ENCODE data around the gene CPOX. TPM values are rescaled to one million over a fixed set of nuclear protein-coding genes. Genes with fewer than 3 reads are reported as not detected.

CPOX gene
- total RNA-seq, 1 donor from 2014 or later = 18.6 TPM

DNA sequence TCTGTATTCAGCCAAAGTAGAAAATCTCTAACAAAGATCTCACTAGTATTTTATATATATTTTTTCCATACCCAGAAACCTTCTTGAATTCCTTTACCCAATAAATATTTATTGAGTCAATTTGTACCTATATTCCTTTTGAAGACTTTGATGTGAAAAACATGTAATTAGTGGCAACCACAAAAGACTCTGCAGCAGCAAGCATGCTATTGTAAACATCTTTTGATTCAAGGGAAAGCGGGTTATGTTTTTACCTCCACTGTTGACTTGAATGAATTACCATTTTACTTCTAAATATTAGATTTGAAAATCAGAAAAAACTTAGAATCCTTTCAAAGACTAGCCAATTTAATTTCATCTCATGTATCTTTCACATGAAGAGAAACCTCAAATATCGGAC lies 59.2 kb downstream of the CPOX start:
- no peak for DNase-seq

DNA sequence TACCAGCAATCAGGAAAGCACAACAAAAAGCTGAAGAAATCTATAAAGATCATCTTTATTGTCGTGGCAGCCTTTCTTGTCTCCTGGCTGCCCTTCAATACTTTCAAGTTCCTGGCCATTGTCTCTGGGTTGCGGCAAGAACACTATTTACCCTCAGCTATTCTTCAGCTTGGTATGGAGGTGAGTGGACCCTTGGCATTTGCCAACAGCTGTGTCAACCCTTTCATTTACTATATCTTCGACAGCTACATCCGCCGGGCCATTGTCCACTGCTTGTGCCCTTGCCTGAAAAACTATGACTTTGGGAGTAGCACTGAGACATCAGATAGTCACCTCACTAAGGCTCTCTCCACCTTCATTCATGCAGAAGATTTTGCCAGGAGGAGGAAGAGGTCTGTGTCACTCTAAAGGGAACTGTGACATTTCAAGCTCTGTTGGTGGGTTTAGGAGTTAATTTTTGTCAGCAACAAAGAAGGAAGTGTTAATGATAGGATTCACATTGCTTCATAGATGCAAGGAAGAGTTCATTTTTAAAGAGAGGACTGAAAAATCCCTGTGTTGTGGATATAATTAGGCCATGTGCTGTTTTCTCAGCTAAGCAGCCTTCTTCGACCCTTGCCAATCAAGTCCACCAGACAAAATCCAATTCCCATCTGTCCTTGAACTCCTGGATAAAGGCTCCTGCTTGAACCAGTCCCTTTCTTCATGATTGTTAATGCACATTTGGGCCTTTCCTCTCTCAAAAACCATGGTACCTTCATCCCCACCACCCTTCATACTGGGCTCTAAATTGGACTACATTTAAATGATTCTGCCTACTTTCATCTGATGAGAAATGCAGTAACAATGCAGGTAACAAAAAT lies 60.5 kb downstream of the CPOX start:
- DNase-seq = no peak

DNA sequence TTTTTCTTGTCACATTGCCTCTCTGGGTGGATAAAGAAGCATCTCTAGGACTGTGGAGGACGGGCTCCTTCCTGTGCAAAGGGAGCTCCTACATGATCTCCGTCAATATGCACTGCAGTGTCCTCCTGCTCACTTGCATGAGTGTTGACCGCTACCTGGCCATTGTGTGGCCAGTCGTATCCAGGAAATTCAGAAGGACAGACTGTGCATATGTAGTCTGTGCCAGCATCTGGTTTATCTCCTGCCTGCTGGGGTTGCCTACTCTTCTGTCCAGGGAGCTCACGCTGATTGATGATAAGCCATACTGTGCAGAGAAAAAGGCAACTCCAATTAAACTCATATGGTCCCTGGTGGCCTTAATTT lies 61.2 kb downstream of the CPOX start:
- no peak for DNase-seq

DNA sequence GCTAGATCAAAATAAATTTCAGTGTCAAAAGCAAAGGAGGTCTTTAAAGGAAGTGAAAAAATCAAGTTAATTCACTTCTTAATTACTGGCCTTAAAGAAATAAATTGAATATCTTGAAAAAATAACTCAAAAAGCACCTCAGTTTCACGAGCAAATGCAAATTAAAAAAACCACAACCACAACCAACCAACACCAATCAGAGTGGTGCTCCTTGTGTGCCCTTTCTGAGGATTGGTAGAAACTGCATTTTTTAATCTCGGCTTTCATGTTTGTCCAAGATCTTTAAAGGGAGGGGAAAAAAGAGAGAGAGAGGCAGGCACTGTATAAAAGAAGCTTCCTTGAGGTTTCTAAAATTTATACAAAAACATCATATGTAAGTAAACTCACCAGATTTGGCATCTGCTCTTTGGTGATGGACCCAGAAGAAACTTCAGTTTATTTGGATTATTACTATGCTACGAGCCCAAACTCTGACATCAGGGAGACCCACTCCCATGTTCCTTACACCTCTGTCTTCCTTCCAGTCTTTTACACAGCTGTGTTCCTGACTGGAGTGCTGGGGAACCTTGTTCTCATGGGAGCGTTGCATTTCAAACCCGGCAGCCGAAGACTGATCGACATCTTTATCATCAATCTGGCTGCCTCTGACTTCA lies 61.7 kb downstream of the CPOX start, which contains the start of gene GPR15:
TSS of gene GPR15 (plus strand) at position 357 of the 653 bp plus-strand sequence. CDS start at position 413, 56 bp downstream.
- no peak for DNase-seq

DNA sequence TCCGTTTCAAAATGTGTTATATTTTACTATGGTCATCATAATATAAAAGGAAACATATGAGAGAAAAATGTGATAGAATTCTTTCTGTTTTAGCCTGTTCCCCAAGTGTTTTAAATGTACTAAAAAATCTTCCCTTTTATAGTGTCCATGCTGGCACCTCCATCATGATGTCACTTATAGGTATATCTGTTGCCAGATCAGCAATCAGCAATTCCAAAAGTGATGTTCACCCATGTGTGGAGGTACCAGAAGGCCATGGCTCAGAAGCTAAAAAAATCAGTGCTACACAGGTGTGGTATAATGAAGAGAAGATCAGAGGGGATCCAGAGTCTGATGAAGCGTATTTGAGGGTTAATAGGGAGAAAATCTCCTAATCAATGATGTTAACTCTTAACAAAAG lies 62.7 kb downstream of the CPOX start:
- no peak for DNase-seq

DNA sequence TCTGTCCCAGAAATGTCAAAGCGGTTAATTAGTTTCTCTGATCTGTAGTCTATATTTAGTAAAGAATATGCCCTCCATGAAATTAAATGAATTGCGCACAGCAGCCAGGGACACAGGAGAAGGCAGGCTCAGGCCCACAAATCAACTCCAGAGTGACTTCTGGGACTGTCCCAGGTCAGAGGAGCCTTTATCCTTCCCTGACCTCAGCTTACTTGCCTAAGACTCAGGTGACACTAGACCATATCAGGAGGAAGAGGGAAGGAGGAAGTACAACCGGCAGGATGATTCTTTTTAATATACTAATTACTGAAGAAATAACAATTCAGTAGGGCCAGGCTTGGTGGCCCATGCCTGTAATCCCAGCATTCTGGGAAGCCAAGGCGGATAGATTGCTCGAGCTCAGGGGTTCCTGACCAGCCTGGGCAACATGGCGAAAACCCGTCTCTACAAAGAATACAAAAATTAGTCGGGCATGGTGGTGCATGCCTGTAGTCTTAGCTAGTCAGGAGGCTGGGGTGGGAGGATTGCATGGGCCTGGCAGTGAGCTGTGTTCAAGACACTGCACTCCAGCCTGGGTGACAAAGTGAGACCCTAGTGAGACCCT lies 63.5 kb downstream of the CPOX start:
- no peak for DNase-seq

Other genes with a start within 250 kb of the CPOX start
- gene OR5K4, start 239.8 kb downstream of the CPOX start, total RNA-seq = not detected
- not detected for gene OR5K3, start 202.9 kb downstream of the CPOX start, total RNA-seq
- gene OR5K1, start 130.4 kb downstream of the CPOX start, total RNA-seq = not detected
- gene OR5K2, start 95.9 kb downstream of the CPOX start, total RNA-seq = not detected
- 139 TPM for gene CLDND1, start 70.7 kb downstream of the CPOX start, total RNA-seq
- not detected for gene GPR15, start 61.6 kb downstream of the CPOX start, total RNA-seq
- gene ST3GAL6, start 169.7 kb upstream of the CPOX start, total RNA-seq = 11.6 TPM

All from tongue (tissue), 2 donors.